K562 (cell line): Measurements from ENCODE around the gene GADD45B. TPM values are rescaled to one million over a fixed set of nuclear protein-coding genes. Genes with fewer than 3 reads are reported as not detected.

Experiments used
- BCOR ChIP-seq: fragments of 450-650 bp; IDR thresholded peaks from 2 replicates; pipeline ENCODE4 v1.6.1; 2016
- CBX3 ChIP-seq, 2 experiments: IDR thresholded peaks; 1 replicate in 1 of 2; 2 replicates in 1 of 2; pipeline ENCODE4 v1.6.1; 2012; ENCODE audit warnings: inconsistent platforms in 2 of 2, low read length in 2 of 2, borderline replicate concordance in 1 of 2, control low read depth in 1 of 2
- DMBX1 ChIP-seq: fragments of 250-450 bp; sonication (Bioruptor Pico); IDR thresholded peaks from 2 replicates; pipeline ENCODE4 v1.8.0; 2022; ENCODE audit warnings: inconsistent platforms, mild to moderate bottlenecking, moderate library complexity, borderline replicate concordance
- E2F6 ChIP-seq, 2 experiments: IDR thresholded peaks; 2 replicates each; pipeline ENCODE4 v1.6.1; 2011; ENCODE audit warnings: borderline replicate concordance in 1 of 2, control low read depth in 1 of 2, low read depth in 1 of 2, low read length in 1 of 2, mild to moderate bottlenecking in 1 of 2, mixed read lengths in 1 of 2, moderate library complexity in 1 of 2; ENCODE audit not compliant: insufficient read depth in 1 of 2, insufficient read length in 1 of 2, poor library complexity in 1 of 2, severe bottlenecking in 1 of 2; ENCODE audit errors: extremely low read depth in 1 of 2
- HIVEP1 ChIP-seq: fragments of 250-450 bp; sonication (Bioruptor Pico); IDR thresholded peaks from 2 replicates; pipeline ENCODE4 v1.4.0; 2020; ENCODE audit warnings: mild to moderate bottlenecking
- L3MBTL2 ChIP-seq: fragments of 450-650 bp; IDR thresholded peaks from 2 replicates; pipeline ENCODE4 v1.6.1; 2016; ENCODE audit warnings: mild to moderate bottlenecking, moderate library complexity
- LEF1 ChIP-seq: fragments of 450-650 bp; IDR thresholded peaks from 2 replicates; pipeline ENCODE4 v1.6.1; 2016; ENCODE audit warnings: mild to moderate bottlenecking
- MAFG ChIP-seq: fragments of 450-650 bp; conservative IDR thresholded peaks from 2 replicates; pipeline ENCODE4 v1.6.1; 2016; ENCODE audit warnings: missing genetic modification characterization, missing compliant biosample characterization
- MAFK ChIP-seq: IDR thresholded peaks from 2 replicates; pipeline ENCODE4 v1.6.1; 2011; ENCODE audit warnings: low read length, improper control_type of control experiment
- MXI1 ChIP-seq: IDR thresholded peaks from 2 replicates; pipeline ENCODE4 v1.6.1; 2011; ENCODE audit warnings: low read depth, mild to moderate bottlenecking, improper control_type of control experiment, low read length
- RB1 ChIP-seq: fragments of 450-650 bp; IDR thresholded peaks from 2 replicates; pipeline ENCODE4 v1.6.1; 2017; ENCODE audit warnings: low read depth, mild to moderate bottlenecking
- RERE ChIP-seq: sonication (generic); formaldehyde crosslinking; IDR thresholded peaks from 2 replicates; pipeline ENCODE4 v1.8.0; 2023; ENCODE audit warnings: missing genetic modification reagents, mild to moderate bottlenecking, borderline replicate concordance
- TGIF2 ChIP-seq: sonication (generic); formaldehyde crosslinking; IDR thresholded peaks from 2 replicates; pipeline ENCODE4 v1.8.1; 2022; ENCODE audit warnings: mild to moderate bottlenecking, missing genetic modification reagents, moderate library complexity
- USF1 ChIP-seq: sonication (generic); formaldehyde crosslinking; IDR thresholded peaks from 2 replicates; pipeline ENCODE4 v1.9.0; 2022; ENCODE audit warnings: mild to moderate bottlenecking, missing genetic modification reagents
- ZKSCAN8 ChIP-seq: fragments of 200-800 bp; sonication (Bioruptor generic); IDR thresholded peaks from 2 replicates; pipeline ENCODE4 v1.6.1; 2016; ENCODE audit warnings: missing genetic modification characterization, missing compliant biosample characterization
- ZNF197 ChIP-seq: fragments of 200-800 bp; sonication (Bioruptor generic); IDR thresholded peaks from 2 replicates; pipeline ENCODE4 v1.6.1; 2016; ENCODE audit warnings: low read depth, missing genetic modification characterization, missing compliant biosample characterization
- ZNF511 ChIP-seq: sonication (generic); formaldehyde crosslinking; IDR thresholded peaks from 2 replicates; pipeline ENCODE4 v1.8.0; 2022; ENCODE audit warnings: mild to moderate bottlenecking, missing genetic modification reagents
- polyA plus RNA-seq, 8 experiments: library from polyadenylated mRNA; depleted of rRNA in 4 of 8; stranded (reverse) in 5 of 8; unstranded in 3 of 8; fragments of >200 nt; fragmentation: Nextera tagmentation in 2 of 8; fragmentation: Illumina TruSeq in 1 of 8; extraction: Ambion mirVana in 2 of 8; extraction: Trizol in 1 of 8; gene quantifications; 2 replicates each; pipeline versions ENCODE4 v1.2.1 to v1.2.3, GENCODE V29; 2011 to 2014; ENCODE audit warnings: inconsistent platforms in 1 of 8, missing spikeins in 1 of 8
- total RNA-seq, 7 experiments: library from RNA; depleted of rRNA in 6 of 7; stranded (reverse); fragments of >200 nt in 6 of 7; fragmentation: Illumina TruSeq in 2 of 7; extraction: Trizol in 2 of 7; gene quantifications; 2 replicates each; pipeline versions ENCODE4 v1.2.1 to v1.2.3, GENCODE V29; 2011 to 2021; ENCODE audit warnings: low replicate concordance in 1 of 7
- TF ChIP-seq, protein P1 (sequence below): fragments of 250-450 bp; sonication (Bioruptor Pico); IDR thresholded peaks from 2 replicates; pipeline ENCODE4 v1.8.0; 2021; ENCODE audit warnings: borderline replicate concordance, mild to moderate bottlenecking, moderate library complexity; ENCODE audit not compliant: poor library complexity, severe bottlenecking

The GADD45B gene
- total and polyA plus RNA-seq, 9 of the 15 experiments (the other 6 are each of a cell fraction or from before 2014, with no cell fraction given): 0.06 to 4.1 (median 2.1) TPM

GRCh38 chr19:2426611-2427428 is 49.1 kb upstream of the GADD45B start (continued):
- peak; percentile 10; the same call in 1 of the 2 replicates for TF ChIP-seq ZNF511 (CRISPR knock-in tag)
- peak; percentile 25 for TF ChIP-seq MXI1
- 0 out of 2 replicates have a peak, but pooled peaks have one; percentile 55 for TF ChIP-seq RERE (CRISPR knock-in tag)
- TF ChIP-seq CBX3 (IDR thresholded peaks at IDR 0.05; ENCODE audit: borderline replicate concordance in 1 of 2, low read length in 2 of 2): no peak
- TF ChIP-seq MAFK: no peak
- TF ChIP-seq, protein P1, sequence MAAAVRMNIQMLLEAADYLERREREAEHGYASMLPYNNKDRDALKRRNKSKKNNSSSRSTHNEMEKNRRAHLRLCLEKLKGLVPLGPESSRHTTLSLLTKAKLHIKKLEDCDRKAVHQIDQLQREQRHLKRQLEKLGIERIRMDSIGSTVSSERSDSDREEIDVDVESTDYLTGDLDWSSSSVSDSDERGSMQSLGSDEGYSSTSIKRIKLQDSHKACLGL (CRISPR knock-in tag): peak; percentile 34
- no peak for TF ChIP-seq DMBX1
- TF ChIP-seq L3MBTL2: peak; percentile 92; the same call in 1 of the 2 replicates
- 0 out of 2 replicates have a peak, but pooled peaks have one; percentile 19 for TF ChIP-seq RB1
- peak; percentile 70 for TF ChIP-seq USF1 (CRISPR knock-in tag)
- TF ChIP-seq LEF1: no peak
- 0 out of 2 replicates have a peak, but pooled peaks have one; percentile 17 for TF ChIP-seq TGIF2
- TF ChIP-seq ZNF197 (CRISPR knock-in tag): peak; percentile 69; the same call in 1 of the 2 replicates
- TF ChIP-seq HIVEP1: no peak
- peak; percentile 72 to 86 for TF ChIP-seq E2F6 (IDR thresholded peaks at IDR 0.05; ENCODE audit: borderline replicate concordance in 1 of 2, extremely low read depth in 1 of 2, insufficient read depth in 1 of 2, insufficient read length in 1 of 2, low read depth in 1 of 2, low read length in 1 of 2, poor library complexity in 1 of 2, severe bottlenecking in 1 of 2)
- no peak for TF ChIP-seq MAFG
- no peak for TF ChIP-seq ZKSCAN8 (CRISPR knock-in tag)
- TF ChIP-seq BCOR: no peak
